ENCODE measurements around the gene PTGES3.

Gene PTGES3

GRCh38 chr12:56626701-56627100 lies 61.4 kb downstream of the PTGES3 start:
- no peak for DNase-seq (ENCODE audit: extremely low spot score)
- ChIA-PET POLR2A (interaction anchor here (0.7 to 0.9 kb wide), 3 partner anchors 10 to 210 kb away, joined by 3 to 5 read pairs (median 3); no protein-coding TSS in a partner anchor), CTCF (interaction anchor here (0.9 to 6.8 kb wide), 6 partner anchors 9 to 113 kb away, joined by 3 to 44 read pairs (median 4); no protein-coding TSS in a partner anchor)
- TF ChIP-seq CTCF (IDR thresholded peaks at IDR 0.05; ENCODE audit: control extremely low read depth, extremely low read depth, low read depth, missing control alignments), result no peak

GRCh38 chr12:56622535-56622934 lies 65.5 kb downstream of the PTGES3 start:
- DNase-seq (ENCODE audit: extremely low spot score), result no peak
- ChIA-PET POLR2A (interaction anchor here (0.6 kb wide), 2 partner anchors 108 to 793 kb away, joined by 3 to 4 read pairs; partner anchors contain the start of gene DNAJC14), CTCF (interaction anchor here (1.4 to 6.8 kb wide), 2 partner anchors 13 to 28 kb away, joined by 5 to 44 read pairs; no protein-coding TSS in a partner anchor)
- TF ChIP-seq CTCF (IDR thresholded peaks at IDR 0.05; ENCODE audit: control extremely low read depth, extremely low read depth, low read depth, missing control alignments), result no peak

GRCh38 chr12:56616925-56617324 lies 71.2 kb downstream of the PTGES3 start:
- TF ChIP-seq CTCF (IDR thresholded peaks at IDR 0.05; ENCODE audit: control extremely low read depth, extremely low read depth, low read depth, missing control alignments), result no peak

GRCh38 chr12:56616244-56616643 lies 71.8 kb downstream of the PTGES3 start:
- ChIA-PET POLR2A (no interaction called here), CTCF (interaction anchor here (1.1 to 4.0 kb wide), 3 partner anchors 12 to 20 kb away, joined by 3 to 10 read pairs (median 3); no protein-coding TSS in a partner anchor)
- no peak for TF ChIP-seq CTCF (IDR thresholded peaks at IDR 0.05; ENCODE audit: control extremely low read depth, extremely low read depth, low read depth, missing control alignments)
- no peak for DNase-seq (ENCODE audit: extremely low spot score)

More at GRCh38 chr12:56616925-56617324, 71.2 kb downstream of the PTGES3 start:
- ChIA-PET POLR2A (no interaction called here), CTCF (interaction anchor here (1.1 kb wide), 2 partner anchors 11 to 14 kb away, joined by 3 read pairs; no protein-coding TSS in a partner anchor)
- no peak for DNase-seq (ENCODE audit: extremely low spot score)

- POLR2A ChIA-PET, result interaction anchor here (0.6 to 0.8 kb wide), 2 partner anchors 13 to 14 kb away, joined by 3 to 4 read pairs; no protein-coding TSS in a partner anchor
- CTCF ChIA-PET, result interaction anchor here (1.3 to 4.0 kb wide), 3 partner anchors 12 to 41 kb away, joined by 3 to 10 read pairs (median 6); no protein-coding TSS in a partner anchor
- no peak for TF ChIP-seq CTCF (IDR thresholded peaks at IDR 0.05; ENCODE audit: control extremely low read depth, extremely low read depth, low read depth, missing control alignments)
- DNase-seq (ENCODE audit: extremely low spot score), result no peak
Observed at GRCh38 chr12:56614627-56615026, 73.5 kb downstream of the PTGES3 start.
